Breast epithelium (tissue), 3 donors: ENCODE data around the gene DCTPP1.

ENCODE experiments used
- POLR2AphosphoS5 ChIP-seq, 3 donors: sonication (generic); formaldehyde crosslinking; IDR thresholded peaks; one replicate each; pipeline ENCODE4 v1.6.1; 2017; ENCODE audit warnings: antibody characterized with exemption in 3 of 3
- TF ChIP-seq, protein P1 (sequence below), 3 donors: fragments of 450-650 bp; IDR thresholded peaks; one replicate each; pipeline ENCODE4 v1.5.1; 2016 to 2017; ENCODE audit warnings: antibody characterized with exemption in 3 of 3, mild to moderate bottlenecking in 3 of 3, moderate library complexity in 3 of 3

DNA sequence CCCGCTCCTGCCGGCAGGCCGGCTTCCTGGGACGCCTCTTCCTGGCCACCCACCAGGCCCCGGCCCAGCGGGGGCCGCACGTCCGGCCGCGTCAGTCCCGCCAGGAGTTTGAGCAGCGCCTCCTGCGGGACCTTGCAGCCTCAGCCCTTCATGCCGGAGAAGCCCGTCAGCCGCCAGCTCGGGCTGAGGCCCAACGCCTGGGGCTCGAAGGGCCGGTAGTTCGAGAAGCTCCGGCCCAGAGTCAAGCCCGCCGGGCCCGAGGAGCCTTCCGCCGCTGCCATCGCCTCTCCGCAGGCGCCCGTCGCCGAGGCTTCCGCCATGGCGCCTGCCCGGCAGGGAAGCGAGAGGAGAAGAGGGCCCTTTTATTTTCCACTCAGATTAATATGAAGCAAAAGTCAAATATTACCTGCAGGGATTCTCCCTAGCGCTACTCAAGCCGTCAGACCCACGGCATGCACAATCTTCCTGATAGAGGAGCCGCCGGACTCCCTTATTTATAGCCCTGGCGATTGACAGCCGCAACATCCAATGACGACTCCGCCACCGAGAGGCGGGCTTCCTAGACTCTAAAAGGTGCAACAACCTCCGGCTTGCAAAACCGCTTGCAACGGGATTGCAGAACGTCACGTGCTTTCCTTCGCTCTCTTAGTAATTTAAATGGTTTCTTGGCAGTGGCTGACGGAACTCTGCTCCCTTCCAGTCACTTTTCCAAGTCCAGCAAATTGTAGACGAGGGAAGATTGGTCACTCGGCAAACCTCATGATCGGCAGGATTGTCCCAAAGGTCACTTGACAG is 15.8 kb upstream of the DCTPP1 start, which contains the start of gene SEPHS2:
- TF ChIP-seq, protein P1, sequence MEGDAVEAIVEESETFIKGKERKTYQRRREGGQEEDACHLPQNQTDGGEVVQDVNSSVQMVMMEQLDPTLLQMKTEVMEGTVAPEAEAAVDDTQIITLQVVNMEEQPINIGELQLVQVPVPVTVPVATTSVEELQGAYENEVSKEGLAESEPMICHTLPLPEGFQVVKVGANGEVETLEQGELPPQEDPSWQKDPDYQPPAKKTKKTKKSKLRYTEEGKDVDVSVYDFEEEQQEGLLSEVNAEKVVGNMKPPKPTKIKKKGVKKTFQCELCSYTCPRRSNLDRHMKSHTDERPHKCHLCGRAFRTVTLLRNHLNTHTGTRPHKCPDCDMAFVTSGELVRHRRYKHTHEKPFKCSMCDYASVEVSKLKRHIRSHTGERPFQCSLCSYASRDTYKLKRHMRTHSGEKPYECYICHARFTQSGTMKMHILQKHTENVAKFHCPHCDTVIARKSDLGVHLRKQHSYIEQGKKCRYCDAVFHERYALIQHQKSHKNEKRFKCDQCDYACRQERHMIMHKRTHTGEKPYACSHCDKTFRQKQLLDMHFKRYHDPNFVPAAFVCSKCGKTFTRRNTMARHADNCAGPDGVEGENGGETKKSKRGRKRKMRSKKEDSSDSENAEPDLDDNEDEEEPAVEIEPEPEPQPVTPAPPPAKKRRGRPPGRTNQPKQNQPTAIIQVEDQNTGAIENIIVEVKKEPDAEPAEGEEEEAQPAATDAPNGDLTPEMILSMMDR (IDR thresholded peaks at IDR 0.05), result peak in 1 of 3 donors; percentile 35
- TF ChIP-seq POLR2AphosphoS5 (IDR thresholded peaks at IDR 0.05), result peak; percentile 80 to 90 (median 85)
